K562 (cell line): ENCODE measurements around the gene LCP2. TPM values are rescaled to one million over a fixed set of nuclear protein-coding genes. Genes with fewer than 3 reads are reported as not detected.

Experiments
- ATAC-seq: fragments of 200-7000 bp; cut with Tn5 transposase; 3 replicates; pipeline ENCODE4 v1.9.1; 2020; ENCODE audit warnings: moderate library complexity
- BruUV-seq: library from RNA; stranded (reverse); fragments of 400-500 nt; replicated peaks from 2 replicates; lab custom pipeline; 2021; lab: Mats Ljungman, UMichigan
- CTCF ChIA-PET: fragments of 300-600 bp; formaldehyde crosslinking; extraction: SDS; loops from one replicate; lab custom pipeline; 2021; ENCODE audit warnings: low intra/inter-chr PET ratio; lab: Yijun Ruan, JAX
- POLR2A ChIA-PET: fragments of 300-600, 350-650 bp; sonication (Branson Sonifier 250); formaldehyde crosslinking; extraction: SDS; loops from one replicate; lab custom pipeline; 2021; ENCODE audit warnings: antibody characterized with exemption, inconsistent platforms; lab: Yijun Ruan, JAX
- DNase-seq, 4 experiments: peaks; one replicate each; pipeline versions ENCODE4 v3.0.0 to v3.0.0-alpha.2; 2011 to 2018; ENCODE audit warnings: low spot score in 3 of 4, mixed read lengths in 3 of 4; ENCODE audit errors: extremely low read depth in 1 of 4
- FAIRE-seq: peaks from 2 replicates; lab custom pipeline; 2011; peaks lifted over from hg19 to GRCh38; lab: Jason Lieb, UNC
- H2AFZ ChIP-seq: 2 replicates; pipeline ENCODE4 v1.6.0; 2011; ENCODE audit warnings: low read depth, low read length, control low read depth, inconsistent platforms
- H3K27ac ChIP-seq: fragments of 200-600 bp; 3 replicates; pipeline ENCODE4 v1.8.0; 2011; ENCODE audit warnings: low read depth, mild to moderate bottlenecking, control low read depth, inconsistent platforms, low read length, moderate library complexity, mixed read lengths; ENCODE audit errors: extremely low read depth
- H3K27me3 ChIP-seq, 2 experiments: fragments of 300-600 bp in 1 of 2; 2 replicates in 1 of 2; 3 replicates in 1 of 2; pipeline versions ENCODE4 v1.6.0 to v1.8.0; 2011; ENCODE audit warnings: inconsistent platforms in 2 of 2, low read length in 2 of 2, mild to moderate bottlenecking in 1 of 2, mixed read lengths in 1 of 2, moderate library complexity in 1 of 2; ENCODE audit not compliant: control insufficient read depth in 2 of 2, insufficient read depth in 2 of 2
- H3K36me3 ChIP-seq: fragments of 300-600 bp; 3 replicates; pipeline ENCODE4 v1.8.0; 2011; ENCODE audit warnings: mild to moderate bottlenecking, low read length, inconsistent platforms; ENCODE audit not compliant: control insufficient read depth, insufficient read depth
- H3K4me1 ChIP-seq, 2 experiments: fragments of 200-600 bp in 1 of 2; replicated peaks in 1 of 2; 2 replicates in 1 of 2; 3 replicates in 1 of 2; pipeline versions ENCODE4 v1.5.1 to v1.8.0; 2011; ENCODE audit warnings: inconsistent platforms in 2 of 2, low read length in 2 of 2, mild to moderate bottlenecking in 1 of 2, mixed read lengths in 1 of 2, moderate library complexity in 1 of 2; ENCODE audit not compliant: control insufficient read depth in 2 of 2, insufficient read depth in 2 of 2
- H3K4me2 ChIP-seq: 2 replicates; pipeline ENCODE4 v1.6.1; 2011; ENCODE audit warnings: low read length, control low read depth, inconsistent platforms, mixed read lengths; ENCODE audit not compliant: insufficient read depth
- H3K4me3 ChIP-seq: fragments of 200-600 bp; sonication (generic), shearing (Covaris generic); 2 replicates; pipeline ENCODE4 v1.5.1; 2016; ENCODE audit warnings: control low read depth, inconsistent platforms
- H3K79me2 ChIP-seq: fragments of 200-600 bp; 3 replicates; pipeline ENCODE4 v1.8.0; 2011; ENCODE audit warnings: low read length, inconsistent platforms; ENCODE audit not compliant: control insufficient read depth, insufficient read depth
- H3K9ac ChIP-seq, 2 experiments: 2 replicates each; pipeline versions ENCODE4 v1.6.0 to v1.6.1; 2011; ENCODE audit warnings: low read depth in 2 of 2, low read length in 2 of 2, control low read depth in 1 of 2, inconsistent platforms in 1 of 2, mild to moderate bottlenecking in 1 of 2, mixed read lengths in 1 of 2; ENCODE audit not compliant: insufficient read depth in 1 of 2
- H3K9me1 ChIP-seq: one replicate; pipeline ENCODE4 v1.6.0; 2011; ENCODE audit warnings: inconsistent platforms, mild to moderate bottlenecking, low read length, moderate library complexity; ENCODE audit not compliant: control insufficient read depth, insufficient read depth
- H3K9me3 ChIP-seq: replicated peaks from 2 replicates; pipeline ENCODE4 v1.5.1; 2011; ENCODE audit warnings: low read depth, low read length, inconsistent platforms; ENCODE audit not compliant: control insufficient read depth, insufficient read depth
- H4K20me1 ChIP-seq: replicated peaks from 2 replicates; pipeline ENCODE4 v1.6.1; 2011; ENCODE audit warnings: low read length, inconsistent platforms, mixed read lengths; ENCODE audit not compliant: control insufficient read depth, insufficient read depth
- DNMT1 ChIP-seq: fragments of 450-650 bp; IDR thresholded peaks from 2 replicates; pipeline ENCODE4 v1.6.1; 2016; ENCODE audit warnings: antibody characterized with exemption, mild to moderate bottlenecking
- FOXP1 ChIP-seq: sonication (generic); formaldehyde crosslinking; IDR thresholded peaks from 2 replicates; pipeline ENCODE4 v1.8.0; 2022; ENCODE audit warnings: mild to moderate bottlenecking, missing genetic modification reagents
- HIVEP1 ChIP-seq: fragments of 250-450 bp; sonication (Bioruptor Pico); IDR thresholded peaks from 2 replicates; pipeline ENCODE4 v1.4.0; 2020; ENCODE audit warnings: mild to moderate bottlenecking
- HMGN3 ChIP-seq: IDR thresholded peaks from 2 replicates; pipeline ENCODE4 v1.6.1; 2011; ENCODE audit warnings: borderline replicate concordance, low read depth, mild to moderate bottlenecking, mixed read lengths, low read length; ENCODE audit not compliant: insufficient read length; ENCODE audit errors: extremely low read depth
- NFE2L1 ChIP-seq: fragments of 450-650 bp; IDR thresholded peaks from 2 replicates; pipeline ENCODE4 v1.6.1; 2016; ENCODE audit warnings: missing genetic modification characterization, low read depth, mild to moderate bottlenecking, missing compliant biosample characterization, moderate library complexity, borderline replicate concordance
- PRMT5 ChIP-seq: sonication (generic); formaldehyde crosslinking; IDR thresholded peaks from 2 replicates; pipeline ENCODE4 v1.5.0; 2020; ENCODE audit warnings: missing genetic modification reagents
- RAD51 ChIP-seq: fragments of 450-650 bp; IDR thresholded peaks from 2 replicates; pipeline ENCODE4 v1.7.1; 2016; ENCODE audit warnings: low read depth, mild to moderate bottlenecking, borderline replicate concordance
- SRSF1 ChIP-seq: fragments of 200-400 bp; formaldehyde crosslinking; IDR thresholded peaks from 2 replicates; pipeline ENCODE4 v1.6.1; 2017; ENCODE audit warnings: mild to moderate bottlenecking, low read depth, low read length, moderate library complexity
- STAT5A ChIP-seq: IDR thresholded peaks from 2 replicates; pipeline ENCODE4 v1.6.1; 2012; ENCODE audit warnings: low read length, inconsistent platforms, borderline replicate concordance
- TEAD1 ChIP-seq, 2 experiments: fragments of 450-650 bp in 1 of 2; sonication (generic) in 1 of 2; formaldehyde crosslinking; IDR thresholded peaks; 2 replicates each; pipeline versions ENCODE4 v1.4.0 to v1.8.0; 2020 to 2022; ENCODE audit warnings: mild to moderate bottlenecking in 2 of 2, missing genetic modification reagents in 1 of 2
- ZSCAN32 ChIP-seq: fragments of 450-650 bp; formaldehyde crosslinking; IDR thresholded peaks from 2 replicates; pipeline ENCODE4 v1.4.0; 2020; ENCODE audit warnings: mild to moderate bottlenecking, moderate library complexity
- WGBS: fragments of 100-300 bp; shearing (Covaris generic); methylation state at CpG from one replicate; pipeline ENCODE4 v1.1.6; 2016; ENCODE audit warnings: low coverage, mixed read lengths; ENCODE audit not compliant: insufficient coverage; ENCODE audit errors: missing lambda C conversion rate; 5-methylcytosine and 5-hydroxymethylcytosine counted together
- in situ Hi-C: fragments of 300-500 bp; cut with MboI; formaldehyde crosslinking; loops from 4 replicates; pipeline ENCODE4 v1.15.0; 2018; ENCODE audit warnings: inconsistent platforms, mixed read lengths
- intact Hi-C: fragments of 100-400 bp; cut with micrococcal nuclease; formaldehyde crosslinking; loops from 2 replicates; pipeline ENCODE4 v1.14.2; 2022
- polyA plus RNA-seq, 8 experiments: library from polyadenylated mRNA; depleted of rRNA in 4 of 8; stranded (reverse) in 5 of 8; unstranded in 3 of 8; fragments of >200 nt; fragmentation: Nextera tagmentation in 2 of 8; fragmentation: Illumina TruSeq in 1 of 8; extraction: Ambion mirVana in 2 of 8; extraction: Trizol in 1 of 8; gene quantifications; 2 replicates each; pipeline versions ENCODE4 v1.2.1 to v1.2.3, GENCODE V29; 2011 to 2014; ENCODE audit warnings: inconsistent platforms in 1 of 8, missing spikeins in 1 of 8
- total RNA-seq, 7 experiments: library from RNA; depleted of rRNA in 6 of 7; stranded (reverse); fragments of >200 nt in 6 of 7; fragmentation: Illumina TruSeq in 2 of 7; extraction: Trizol in 2 of 7; gene quantifications; 2 replicates each; pipeline versions ENCODE4 v1.2.1 to v1.2.3, GENCODE V29; 2011 to 2021; ENCODE audit warnings: low replicate concordance in 1 of 7
- TF ChIP-seq, protein P1 (sequence below): fragments of 250-450 bp; sonication (Bioruptor Pico); IDR thresholded peaks from 2 replicates; pipeline ENCODE4 v1.4.0; 2020; ENCODE audit warnings: mild to moderate bottlenecking, moderate library complexity
- TF ChIP-seq, protein P2 (sequence below): fragments of 250-450 bp; sonication (Bioruptor Pico); IDR thresholded peaks from 2 replicates; pipeline ENCODE4 v1.4.0; 2020
- TF ChIP-seq, protein P3 (sequence below): fragments of 250-450 bp; sonication (Bioruptor Pico); IDR thresholded peaks from 2 replicates; pipeline ENCODE4 v1.5.1; 2021; ENCODE audit warnings: mild to moderate bottlenecking

LCP2 gene
- total and polyA plus RNA-seq, 9 of the 15 experiments (the other 6 are each of a cell fraction or from before 2014, with no cell fraction given) = 4.0 to 31.3 (median 14.6) TPM

DNA sequence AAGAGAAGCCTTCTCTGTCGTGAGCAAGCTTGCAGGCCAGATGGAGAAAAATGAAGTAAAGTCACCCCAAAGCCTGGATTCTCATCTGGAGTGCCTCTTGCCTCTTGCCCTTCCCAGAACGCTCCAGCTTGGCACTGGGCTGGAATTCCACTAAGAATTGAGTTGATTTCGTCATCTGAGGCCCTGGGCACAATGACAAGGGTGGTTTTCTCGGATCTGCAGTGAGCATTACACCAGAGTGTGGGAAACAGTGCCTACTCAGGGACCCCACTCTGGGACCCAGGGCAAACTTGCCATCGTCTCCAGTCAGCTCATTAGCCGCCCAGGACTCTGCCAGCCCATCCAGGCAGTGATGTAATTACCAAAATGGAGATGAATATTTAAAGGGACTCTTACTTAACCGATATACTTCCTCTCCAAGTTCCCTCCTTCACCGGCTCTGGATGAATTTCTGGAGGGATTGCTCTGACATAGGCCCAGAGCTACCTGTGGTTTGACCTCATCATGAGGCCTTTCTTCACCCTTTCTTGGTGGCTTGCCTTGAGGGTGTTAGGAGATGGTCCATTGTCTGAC is 44.7 kb upstream of the LCP2 start:
- 0 out of 2 replicates have a peak, but pooled peaks cover 2% of the 10 kb centered on the region for H3K9me3 ChIP-seq
- intact Hi-C loops = no loop called here
- no TSS peak for BruUV-seq
- FAIRE-seq = no peak
- POLR2A ChIA-PET = interaction anchor here (0.8 kb wide), 2 partner anchors 11 to 24 kb away, joined by 3 read pairs; no protein-coding TSS in a partner anchor
- no peaks in the 10 kb centered on the region for H3K36me3 ChIP-seq
- no peaks in the 10 kb centered on the region for H3K9me1 ChIP-seq
- H3K9ac ChIP-seq = no peak overlapping the region
- H3K4me1 ChIP-seq = no peaks in the 10 kb centered on the region; a peak in 1 of 5 replicates
- H3K27ac ChIP-seq = no peak overlapping the region
- H2AFZ ChIP-seq = no peak overlapping the region
- no peaks in the 10 kb centered on the region for H4K20me1 ChIP-seq
- no peak overlapping the region for H3K4me3 ChIP-seq
- no peak for ATAC-seq
- DNase-seq = no peak
- H3K4me2 ChIP-seq = no peak overlapping the region
- 6% methylated on average over 8 of the region's 8 CpGs for WGBS
- no peaks in the 10 kb centered on the region for H3K79me2 ChIP-seq
- peaks cover 0 to 23% of the 10 kb centered on the region in 2 experiments; a peak in 3 of 5 replicates for H3K27me3 ChIP-seq
- in situ Hi-C loops = loop anchor here (5.0 kb wide), 1 partner anchor 75 kb away; no protein-coding TSS in a partner anchor
- CTCF ChIA-PET = no interaction called here
- TF ChIP-seq FOXP1 (CRISPR knock-in tag) (no peak), STAT5A (no peak), SRSF1 (no peak), HIVEP1 (CRISPR knock-in tag) (no peak), HMGN3 (no peak), RAD51 (no peak), ZSCAN32 (CRISPR knock-in tag) (no peak), DNMT1 (no peak), TEAD1 (CRISPR knock-in tag; IDR thresholded peaks at IDR 0.05) (no peak), PRMT5 (CRISPR knock-in tag) (no peak), NFE2L1 (tag) (no peak)
- TF ChIP-seq, protein P1, sequence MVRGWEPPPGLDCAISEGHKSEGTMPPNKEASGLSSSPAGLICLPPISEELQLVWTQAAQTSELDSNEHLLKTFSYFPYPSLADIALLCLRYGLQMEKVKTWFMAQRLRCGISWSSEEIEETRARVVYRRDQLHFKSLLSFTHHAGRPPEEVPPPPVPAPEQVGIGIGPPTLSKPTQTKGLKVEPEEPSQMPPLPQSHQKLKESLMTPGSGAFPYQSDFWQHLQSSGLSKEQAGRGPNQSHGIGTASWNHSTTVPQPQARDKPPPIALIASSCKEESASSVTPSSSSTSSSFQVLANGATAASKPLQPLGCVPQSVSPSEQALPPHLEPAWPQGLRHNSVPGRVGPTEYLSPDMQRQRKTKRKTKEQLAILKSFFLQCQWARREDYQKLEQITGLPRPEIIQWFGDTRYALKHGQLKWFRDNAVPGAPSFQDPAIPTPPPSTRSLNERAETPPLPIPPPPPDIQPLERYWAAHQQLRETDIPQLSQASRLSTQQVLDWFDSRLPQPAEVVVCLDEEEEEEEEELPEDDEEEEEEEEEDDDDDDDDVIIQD (CRISPR knock-in tag) = no peak
- TF ChIP-seq, protein P2, sequence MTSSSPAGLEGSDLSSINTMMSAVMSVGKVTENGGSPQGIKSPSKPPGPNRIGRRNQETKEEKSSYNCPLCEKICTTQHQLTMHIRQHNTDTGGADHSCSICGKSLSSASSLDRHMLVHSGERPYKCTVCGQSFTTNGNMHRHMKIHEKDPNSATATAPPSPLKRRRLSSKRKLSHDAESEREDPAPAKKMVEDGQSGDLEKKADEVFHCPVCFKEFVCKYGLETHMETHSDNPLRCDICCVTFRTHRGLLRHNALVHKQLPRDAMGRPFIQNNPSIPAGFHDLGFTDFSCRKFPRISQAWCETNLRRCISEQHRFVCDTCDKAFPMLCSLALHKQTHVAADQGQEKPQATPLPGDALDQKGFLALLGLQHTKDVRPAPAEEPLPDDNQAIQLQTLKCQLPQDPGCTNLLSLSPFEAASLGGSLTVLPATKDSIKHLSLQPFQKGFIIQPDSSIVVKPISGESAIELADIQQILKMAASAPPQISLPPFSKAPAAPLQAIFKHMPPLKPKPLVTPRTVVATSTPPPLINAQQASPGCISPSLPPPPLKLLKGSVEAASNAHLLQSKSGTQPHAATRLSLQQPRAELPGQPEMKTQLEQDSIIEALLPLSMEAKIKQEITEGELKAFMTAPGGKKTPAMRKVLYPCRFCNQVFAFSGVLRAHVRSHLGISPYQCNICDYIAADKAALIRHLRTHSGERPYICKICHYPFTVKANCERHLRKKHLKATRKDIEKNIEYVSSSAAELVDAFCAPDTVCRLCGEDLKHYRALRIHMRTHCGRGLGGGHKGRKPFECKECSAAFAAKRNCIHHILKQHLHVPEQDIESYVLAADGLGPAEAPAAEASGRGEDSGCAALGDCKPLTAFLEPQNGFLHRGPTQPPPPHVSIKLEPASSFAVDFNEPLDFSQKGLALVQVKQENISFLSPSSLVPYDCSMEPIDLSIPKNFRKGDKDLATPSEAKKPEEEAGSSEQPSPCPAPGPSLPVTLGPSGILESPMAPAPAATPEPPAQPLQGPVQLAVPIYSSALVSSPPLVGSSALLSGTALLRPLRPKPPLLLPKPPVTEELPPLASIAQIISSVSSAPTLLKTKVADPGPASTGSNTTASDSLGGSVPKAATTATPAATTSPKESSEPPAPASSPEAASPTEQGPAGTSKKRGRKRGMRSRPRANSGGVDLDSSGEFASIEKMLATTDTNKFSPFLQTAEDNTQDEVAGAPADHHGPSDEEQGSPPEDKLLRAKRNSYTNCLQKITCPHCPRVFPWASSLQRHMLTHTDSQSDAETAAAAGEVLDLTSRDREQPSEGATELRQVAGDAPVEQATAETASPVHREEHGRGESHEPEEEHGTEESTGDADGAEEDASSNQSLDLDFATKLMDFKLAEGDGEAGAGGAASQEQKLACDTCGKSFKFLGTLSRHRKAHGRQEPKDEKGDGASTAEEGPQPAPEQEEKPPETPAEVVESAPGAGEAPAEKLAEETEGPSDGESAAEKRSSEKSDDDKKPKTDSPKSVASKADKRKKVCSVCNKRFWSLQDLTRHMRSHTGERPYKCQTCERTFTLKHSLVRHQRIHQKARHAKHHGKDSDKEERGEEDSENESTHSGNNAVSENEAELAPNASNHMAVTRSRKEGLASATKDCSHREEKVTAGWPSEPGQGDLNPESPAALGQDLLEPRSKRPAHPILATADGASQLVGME = no peak
- TF ChIP-seq, protein P3, sequence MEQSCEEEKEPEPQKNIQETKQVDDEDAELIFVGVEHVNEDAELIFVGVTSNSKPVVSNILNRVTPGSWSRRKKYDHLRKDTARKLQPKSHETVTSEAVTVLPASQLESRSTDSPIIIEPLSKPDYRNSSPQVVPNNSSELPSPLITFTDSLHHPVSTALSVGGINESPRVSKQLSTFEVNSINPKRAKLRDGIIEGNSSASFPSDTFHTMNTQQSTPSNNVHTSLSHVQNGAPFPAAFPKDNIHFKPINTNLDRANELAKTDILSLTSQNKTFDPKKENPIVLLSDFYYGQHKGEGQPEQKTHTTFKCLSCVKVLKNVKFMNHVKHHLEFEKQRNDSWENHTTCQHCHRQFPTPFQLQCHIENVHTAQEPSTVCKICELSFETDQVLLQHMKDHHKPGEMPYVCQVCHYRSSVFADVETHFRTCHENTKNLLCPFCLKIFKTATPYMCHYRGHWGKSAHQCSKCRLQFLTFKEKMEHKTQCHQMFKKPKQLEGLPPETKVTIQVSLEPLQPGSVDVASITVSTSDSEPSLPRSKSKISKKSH (CRISPR knock-in tag) = no peak
